ENCODE data around the gene KIF5B. TPM values are rescaled to one million over a fixed set of nuclear protein-coding genes. Genes with fewer than 3 reads are reported as not detected.
"Not testable (repeated sequence)": the region's sequence is repeated elsewhere in the genome, so short reads cannot be mapped to it uniquely, and the experiment has no call there.

The KIF5B gene
- total RNA-seq, 1 experiment from 2014 or later, result 117 TPM

- TF ChIP-seq, protein P1, sequence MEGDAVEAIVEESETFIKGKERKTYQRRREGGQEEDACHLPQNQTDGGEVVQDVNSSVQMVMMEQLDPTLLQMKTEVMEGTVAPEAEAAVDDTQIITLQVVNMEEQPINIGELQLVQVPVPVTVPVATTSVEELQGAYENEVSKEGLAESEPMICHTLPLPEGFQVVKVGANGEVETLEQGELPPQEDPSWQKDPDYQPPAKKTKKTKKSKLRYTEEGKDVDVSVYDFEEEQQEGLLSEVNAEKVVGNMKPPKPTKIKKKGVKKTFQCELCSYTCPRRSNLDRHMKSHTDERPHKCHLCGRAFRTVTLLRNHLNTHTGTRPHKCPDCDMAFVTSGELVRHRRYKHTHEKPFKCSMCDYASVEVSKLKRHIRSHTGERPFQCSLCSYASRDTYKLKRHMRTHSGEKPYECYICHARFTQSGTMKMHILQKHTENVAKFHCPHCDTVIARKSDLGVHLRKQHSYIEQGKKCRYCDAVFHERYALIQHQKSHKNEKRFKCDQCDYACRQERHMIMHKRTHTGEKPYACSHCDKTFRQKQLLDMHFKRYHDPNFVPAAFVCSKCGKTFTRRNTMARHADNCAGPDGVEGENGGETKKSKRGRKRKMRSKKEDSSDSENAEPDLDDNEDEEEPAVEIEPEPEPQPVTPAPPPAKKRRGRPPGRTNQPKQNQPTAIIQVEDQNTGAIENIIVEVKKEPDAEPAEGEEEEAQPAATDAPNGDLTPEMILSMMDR (IDR thresholded peaks at IDR 0.05 in 2 of 3, conservative IDR thresholded peaks at IDR 0.05 in 1 of 3; ENCODE audit: borderline replicate concordance in 1 of 3, insufficient read depth in 1 of 3, low read depth in 2 of 3, low read length in 2 of 3), result no peak
- TF ChIP-seq, protein P2, sequence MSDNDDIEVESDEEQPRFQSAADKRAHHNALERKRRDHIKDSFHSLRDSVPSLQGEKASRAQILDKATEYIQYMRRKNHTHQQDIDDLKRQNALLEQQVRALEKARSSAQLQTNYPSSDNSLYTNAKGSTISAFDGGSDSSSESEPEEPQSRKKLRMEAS (IDR thresholded peaks at IDR 0.05), result no peak
- no peak for TF ChIP-seq SP1 (IDR thresholded peaks at IDR 0.05; ENCODE audit: low read depth)
- TF ChIP-seq ZFX (IDR thresholded peaks at IDR 0.05), result no peak
- TF ChIP-seq, protein P3, sequence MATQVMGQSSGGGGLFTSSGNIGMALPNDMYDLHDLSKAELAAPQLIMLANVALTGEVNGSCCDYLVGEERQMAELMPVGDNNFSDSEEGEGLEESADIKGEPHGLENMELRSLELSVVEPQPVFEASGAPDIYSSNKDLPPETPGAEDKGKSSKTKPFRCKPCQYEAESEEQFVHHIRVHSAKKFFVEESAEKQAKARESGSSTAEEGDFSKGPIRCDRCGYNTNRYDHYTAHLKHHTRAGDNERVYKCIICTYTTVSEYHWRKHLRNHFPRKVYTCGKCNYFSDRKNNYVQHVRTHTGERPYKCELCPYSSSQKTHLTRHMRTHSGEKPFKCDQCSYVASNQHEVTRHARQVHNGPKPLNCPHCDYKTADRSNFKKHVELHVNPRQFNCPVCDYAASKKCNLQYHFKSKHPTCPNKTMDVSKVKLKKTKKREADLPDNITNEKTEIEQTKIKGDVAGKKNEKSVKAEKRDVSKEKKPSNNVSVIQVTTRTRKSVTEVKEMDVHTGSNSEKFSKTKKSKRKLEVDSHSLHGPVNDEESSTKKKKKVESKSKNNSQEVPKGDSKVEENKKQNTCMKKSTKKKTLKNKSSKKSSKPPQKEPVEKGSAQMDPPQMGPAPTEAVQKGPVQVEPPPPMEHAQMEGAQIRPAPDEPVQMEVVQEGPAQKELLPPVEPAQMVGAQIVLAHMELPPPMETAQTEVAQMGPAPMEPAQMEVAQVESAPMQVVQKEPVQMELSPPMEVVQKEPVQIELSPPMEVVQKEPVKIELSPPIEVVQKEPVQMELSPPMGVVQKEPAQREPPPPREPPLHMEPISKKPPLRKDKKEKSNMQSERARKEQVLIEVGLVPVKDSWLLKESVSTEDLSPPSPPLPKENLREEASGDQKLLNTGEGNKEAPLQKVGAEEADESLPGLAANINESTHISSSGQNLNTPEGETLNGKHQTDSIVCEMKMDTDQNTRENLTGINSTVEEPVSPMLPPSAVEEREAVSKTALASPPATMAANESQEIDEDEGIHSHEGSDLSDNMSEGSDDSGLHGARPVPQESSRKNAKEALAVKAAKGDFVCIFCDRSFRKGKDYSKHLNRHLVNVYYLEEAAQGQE (IDR thresholded peaks at IDR 0.05; ENCODE audit: low read depth), result no peak
- no peak for TF ChIP-seq RAD21 (IDR thresholded peaks at IDR 0.05; ENCODE audit: low read depth)
- no peak for TF ChIP-seq SIN3A (IDR thresholded peaks at IDR 0.05; ENCODE audit: low read depth)
Measured at GRCh38 chr10:31990937-31991336, 65.3 kb downstream of the KIF5B start (continued).

DNA sequence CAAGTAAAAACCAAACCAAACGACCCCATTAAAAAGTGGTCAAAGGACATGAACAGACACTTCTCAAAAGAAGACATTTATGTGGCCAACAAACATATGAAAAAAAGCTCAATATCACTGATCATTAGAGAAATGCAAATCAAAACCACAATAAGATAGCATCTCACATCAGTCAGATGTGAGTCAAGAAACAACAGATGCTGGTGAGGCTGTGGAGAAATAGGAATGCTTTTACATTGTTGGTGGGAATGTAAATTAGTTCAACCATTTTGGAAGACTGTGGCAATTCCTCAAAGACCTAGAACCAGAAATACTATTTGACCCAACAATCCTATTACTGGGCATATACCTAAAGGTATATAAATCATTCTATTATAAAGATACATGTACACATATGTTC lies 68.4 kb downstream of the KIF5B start:
- H3K9ac ChIP-seq (ENCODE audit: low read length); ATAC-seq; BruUV-seq (replicated peaks); POLR2A ChIA-PET; H3K27me3 ChIP-seq (ENCODE audit: insufficient read depth, low read length); H3K79me2 ChIP-seq (ENCODE audit: insufficient read depth, low read length); DNase-seq (ENCODE audit: low read depth, low spot score); H3K4me1 ChIP-seq (ENCODE audit: control insufficient read depth in 1 of 2, insufficient read depth in 2 of 2, low read length in 2 of 2); H3K4me2 ChIP-seq (ENCODE audit: low read length); H3K36me3 ChIP-seq (ENCODE audit: control insufficient read depth in 1 of 2, insufficient read depth in 2 of 2, low read length in 2 of 2); H3K27ac ChIP-seq (ENCODE audit: low read depth, low read length); H4K20me1 ChIP-seq (ENCODE audit: insufficient read depth); CTCF ChIA-PET; intact Hi-C loops (cut with micrococcal nuclease); H2AFZ ChIP-seq (ENCODE audit: low read depth, low read length, poor library complexity, severe bottlenecking); H3K9me2 ChIP-seq (ENCODE audit: insufficient read depth); H3K9me3 ChIP-seq (ENCODE audit: control insufficient read depth in 1 of 2, insufficient read depth in 1 of 2, low read depth in 1 of 2, low read length in 2 of 2); H3K4me3 ChIP-seq (replicated peaks in 1 of 2; ENCODE audit: low read depth in 1 of 2, low read length in 2 of 2); RAD21 ChIA-PET (ENCODE audit: low non-redundant PET in 1 of 2, low total read pairs in 2 of 2, uncharacterized antibody in 2 of 2, unreplicated experiment in 2 of 2): not testable (repeated sequence)

Measured in HCT116 (cell line).